Measurements from ENCODE around the gene ZNF189. TPM values are rescaled to one million over a fixed set of nuclear protein-coding genes. Genes with fewer than 3 reads are reported as not detected.

ZNF189 gene
- total and polyA plus RNA-seq, 2 of the 4 experiments (the other 2 are of a cell fraction): 5.9 to 19.9 TPM

- no peak overlapping the region for H2AK5ac ChIP-seq (ENCODE audit: low read depth, low read length)
- H4K8ac ChIP-seq (ENCODE audit: low read depth in 2 of 2, low read length in 2 of 2): no peak overlapping the region
- H4K20me1 ChIP-seq (ENCODE audit: insufficient read depth, low read length): 0 out of 2 replicates have a peak, but pooled peaks cover 5% of the 10 kb centered on the region
- H2BK15ac ChIP-seq (ENCODE audit: low read depth, low read length): no peak overlapping the region
- no peak overlapping the region for H2BK120ac ChIP-seq (ENCODE audit: low read depth, low read length)
- H3K4me1 ChIP-seq (ENCODE audit: control insufficient read depth, insufficient read depth, low read length): no peaks in the 10 kb centered on the region
- H3K9me1 ChIP-seq (ENCODE audit: insufficient read depth, low read length): no peaks in the 10 kb centered on the region
- H2AK9ac ChIP-seq (replicated peaks; ENCODE audit: low read depth, low read length, poor library complexity): no peak overlapping the region
- H3K4ac ChIP-seq (ENCODE audit: low read depth, low read length): no peak overlapping the region
- no TSS peak for BruUV-seq (replicated peaks)
- dilution Hi-C loops (cut with HindIII; ENCODE audit: low sequenced_read_pairs, unreplicated experiment): no loop called here
- no peaks in the 10 kb centered on the region for H3K27me3 ChIP-seq (ENCODE audit: control insufficient read depth, insufficient read depth, low read length)
- H3K9ac ChIP-seq (ENCODE audit: low read depth, low read length): no peak overlapping the region
- H2BK20ac ChIP-seq (ENCODE audit: low read depth, low read length): no peak overlapping the region
- no peak overlapping the region for H3K4me2 ChIP-seq (ENCODE audit: low read depth, low read length)
- H4K5ac ChIP-seq (ENCODE audit: low read depth, low read length): no peak overlapping the region
- H3K79me1 ChIP-seq (ENCODE audit: low read depth in 1 of 2, low read length in 2 of 2): peaks cover 9 to 12% of the 10 kb centered on the region in 2 experiments
- no peak overlapping the region for H3K18ac ChIP-seq (ENCODE audit: low read depth, low read length)
- H2AFZ ChIP-seq (replicated peaks; ENCODE audit: low read length, poor library complexity): no peak overlapping the region
- ChIA-PET CTCF (interaction anchor here (0.6 to 2.5 kb wide), 8 partner anchors 9 to 661 kb away, joined by 3 to 5 read pairs (median 4); partner anchors contain the start of genes MRPL50 and ZNF189), POLR2A (ENCODE audit: unreplicated experiment) (no interaction called here)
- H3K14ac ChIP-seq (replicated peaks; ENCODE audit: low read depth, low read length): no peak overlapping the region
- H3K36me3 ChIP-seq (ENCODE audit: control insufficient read depth, insufficient read depth, low read length): peaks cover 4% of the 10 kb centered on the region; the same call in 1 of the 2 replicates
- no peak overlapping the region for H3K27ac ChIP-seq (ENCODE audit: insufficient read depth, low read length)
- H3K9me3 ChIP-seq (ENCODE audit: control insufficient read depth, insufficient read depth, low read length): peaks cover 3% of the 10 kb centered on the region; the same call in 1 of the 2 replicates
- H4K91ac ChIP-seq (ENCODE audit: insufficient read depth, low read depth, low read length): no peak overlapping the region
- WGBS, 2 experiments (ENCODE audit: extremely low coverage in 2 of 2, insufficient read length in 1 of 2): no CpG with 5 or more reads among the region's 2 CpGs
- ATAC-seq (ENCODE audit: low read depth) (no peak), DNase-seq (no peak)
- no peak overlapping the region for H2BK5ac ChIP-seq (ENCODE audit: low read depth, low read length, poor library complexity, severe bottlenecking)
- TF ChIP-seq CHD1 (IDR thresholded peaks at IDR 0.05; ENCODE audit: low read depth, low read length): no peak
- peak; percentile 17; the same call in 1 of the 2 replicates for TF ChIP-seq CTCF (conservative IDR thresholded peaks at IDR 0.05; ENCODE audit: low read depth, low read length)
- no peak for TF ChIP-seq MAFK (IDR thresholded peaks at IDR 0.05; ENCODE audit: low read depth, low read length)
- H3K23ac ChIP-seq (ENCODE audit: low read depth, low read length): no peak overlapping the region
- H3K4me3 ChIP-seq (ENCODE audit: insufficient read depth, low read depth, low read length): no peak overlapping the region
- in situ Hi-C loops (cut with MboI; ENCODE audit: low sequenced_read_pairs): no loop called here
- no peak overlapping the region for H3K56ac ChIP-seq (ENCODE audit: extremely low read depth, insufficient read depth, low read length)
- intact Hi-C loops (cut with micrococcal nuclease): no loop called here
These were observed 10.1 kb upstream of the ZNF189 start for GRCh38 chr9:101388507-101388993.

Measured in IMR-90 (cell line).